CD4-positive, alpha-beta T cell treated with Interleukin-12 subunit alpha and Interleukin-12 subunit beta, for 1 hour (primary cell): ENCODE measurements around the gene ILKAP.
"Not testable (repeated sequence)": the region's sequence is repeated elsewhere in the genome, so short reads cannot be mapped to it uniquely, and the experiment has no call there.

ENCODE experiments used
- DNase-seq: peaks from one replicate; pipeline ENCODE4 v3.0.0-alpha.2; 2020

ILKAP gene

GRCh38 chr2:238187618-238188548 lies 15.6 kb downstream of the ILKAP start:
- no peak for DNase-seq

DNA sequence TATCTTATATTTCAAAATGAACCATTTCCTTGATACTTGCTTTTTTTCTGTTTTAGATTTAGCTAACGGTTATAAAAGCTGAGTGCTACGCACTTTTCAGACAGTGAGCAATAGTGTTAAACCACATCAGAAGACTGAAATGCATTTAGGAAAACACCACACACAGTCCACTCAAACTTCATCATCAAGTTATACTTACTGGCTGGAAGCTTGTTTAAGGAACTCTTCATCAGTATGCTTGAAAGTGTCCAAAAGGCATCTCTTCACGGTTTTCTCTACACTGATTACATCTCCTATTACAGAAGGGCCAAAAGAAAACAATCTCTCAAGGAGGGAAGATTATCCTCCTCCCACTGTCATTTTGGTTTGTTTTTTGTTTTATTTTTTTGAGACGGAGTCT lies 19.7 kb downstream of the ILKAP start:
- DNase-seq, result no peak

- DNase-seq, result no peak
These were observed 21.1 kb downstream of the ILKAP start for GRCh38 chr2:238182362-238182761.

GRCh38 chr2:238180554-238180953 lies 22.9 kb downstream of the ILKAP start:
- no peak for DNase-seq

DNA sequence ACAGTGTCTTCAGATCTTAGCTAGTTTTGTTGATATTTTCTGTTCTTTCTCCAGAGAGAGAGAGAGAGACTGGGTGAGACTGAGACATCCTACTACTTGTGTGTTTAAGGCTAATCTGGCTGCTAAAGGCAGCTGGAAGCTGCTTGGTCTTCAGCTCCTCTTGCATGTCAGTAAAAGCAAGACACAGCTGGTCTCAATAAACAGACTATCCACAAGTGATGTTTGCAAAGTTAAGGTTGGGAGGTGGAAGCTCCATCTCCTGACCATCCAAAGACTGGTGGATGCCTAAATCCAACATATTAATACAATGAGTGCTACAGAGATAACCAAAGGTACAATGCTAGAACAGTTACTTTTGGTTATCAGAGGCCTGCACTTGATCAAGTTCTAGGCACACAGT lies 26.9 kb downstream of the ILKAP start:
- DNase-seq, result no peak

GRCh38 chr2:238174701-238175100 lies 28.8 kb downstream of the ILKAP start:
- DNase-seq, result no peak

- DNase-seq, result no peak
These were observed 29.2 kb downstream of the ILKAP start for GRCh38 chr2:238174291-238174690.

DNA sequence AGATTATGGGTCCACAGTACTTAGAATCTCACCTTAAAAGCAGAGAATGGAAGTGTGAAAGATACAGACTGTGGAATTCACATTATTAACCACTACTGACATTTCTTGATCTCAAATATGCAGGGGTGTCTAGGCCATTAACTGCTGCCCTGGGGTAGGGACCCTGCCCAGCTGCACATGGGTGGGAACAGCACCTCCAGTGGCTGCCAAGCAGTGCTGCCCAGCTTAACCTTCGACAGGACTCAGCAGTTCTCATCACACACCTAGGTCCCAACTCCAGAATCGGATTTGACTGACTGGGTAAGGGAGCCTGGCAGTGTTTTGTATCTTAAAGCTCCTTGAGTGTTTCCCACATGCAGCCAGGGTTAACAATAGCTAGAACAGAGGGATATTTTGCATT lies 29.8 kb downstream of the ILKAP start:
- no peak for DNase-seq

- DNase-seq, result no peak
These were observed 31.1 kb downstream of the ILKAP start for GRCh38 chr2:238172439-238172838.

DNA sequence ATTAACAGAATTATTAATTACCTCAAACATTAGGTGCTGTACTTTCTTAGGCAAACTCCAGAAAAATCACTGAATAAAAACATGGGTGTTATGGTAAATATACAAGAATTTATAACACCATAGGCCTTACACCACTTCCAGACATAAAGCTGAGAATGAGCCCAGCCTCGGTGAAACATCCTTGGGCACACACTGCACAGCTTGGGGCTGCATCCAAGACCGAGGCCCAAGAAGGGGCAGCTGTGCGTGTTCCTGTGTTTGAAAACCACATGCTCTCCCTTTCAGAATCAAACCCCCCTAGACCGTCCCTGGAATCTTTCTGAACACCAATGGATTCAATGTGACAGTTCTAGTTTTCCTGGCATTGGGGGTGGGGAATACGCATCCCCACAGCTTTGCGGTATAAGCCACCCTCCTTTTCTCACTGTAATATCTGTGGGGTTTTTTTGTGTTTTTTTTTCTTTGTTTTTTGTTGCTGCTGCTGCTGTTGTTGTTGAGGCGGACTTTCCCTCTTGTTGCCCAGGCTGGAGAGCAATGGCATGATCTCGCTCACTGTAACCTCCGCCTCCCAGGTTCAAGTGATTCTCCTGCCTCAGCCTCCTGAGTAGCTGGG lies 31.8 kb downstream of the ILKAP start:
- no peak for DNase-seq

DNA sequence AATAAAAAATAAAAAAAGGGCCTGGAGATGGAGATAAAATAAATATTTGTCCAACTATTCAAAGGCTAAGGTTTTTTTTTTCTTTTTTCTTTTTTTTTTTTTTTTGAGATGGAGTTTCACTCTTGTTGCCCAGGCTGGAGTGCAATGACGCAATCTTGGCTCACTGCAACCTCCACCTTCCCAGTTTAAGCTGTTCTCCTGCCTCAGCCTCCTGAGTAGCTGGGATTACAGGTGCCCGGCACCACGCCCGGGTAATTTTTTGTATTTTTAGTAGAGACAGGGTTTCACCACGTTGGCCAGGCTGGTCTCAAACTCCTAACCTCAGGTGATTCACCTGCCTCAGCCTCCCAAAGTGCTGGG lies 32.4 kb downstream of the ILKAP start:
- not testable (repeated sequence) for DNase-seq

DNA sequence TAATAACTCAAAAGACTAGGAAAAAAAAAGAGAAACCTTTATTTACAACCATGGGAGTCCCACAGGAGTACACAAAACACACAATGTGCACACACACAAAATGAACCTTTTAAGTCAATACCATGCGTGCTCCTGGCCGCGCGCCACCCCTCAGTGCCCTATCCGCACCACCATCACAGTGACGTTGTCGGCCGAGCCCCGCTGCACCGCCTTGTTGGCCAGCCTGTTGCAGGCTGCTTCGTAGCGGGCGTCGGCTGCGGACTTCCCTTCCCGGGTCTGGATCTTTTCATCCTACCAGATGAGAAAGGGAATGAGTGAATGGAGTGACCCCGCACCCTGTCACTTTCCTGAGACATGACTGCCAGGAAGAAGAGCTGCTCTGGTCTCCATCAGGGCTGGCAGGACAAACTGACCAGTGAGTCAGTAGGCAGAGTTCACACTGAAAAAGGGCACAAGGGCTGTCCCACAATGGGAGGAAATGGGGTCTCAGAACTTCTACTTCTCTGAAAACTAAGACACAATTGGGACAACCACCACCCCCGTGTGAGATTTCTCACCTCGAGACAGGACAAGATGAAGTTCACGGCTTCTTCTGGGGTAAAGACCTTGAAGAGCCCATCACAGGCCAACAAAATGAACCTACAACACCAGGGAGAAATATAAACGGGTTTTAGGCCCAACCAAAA lies 33.0 kb downstream of the ILKAP start:
- DNase-seq, result no peak

DNA sequence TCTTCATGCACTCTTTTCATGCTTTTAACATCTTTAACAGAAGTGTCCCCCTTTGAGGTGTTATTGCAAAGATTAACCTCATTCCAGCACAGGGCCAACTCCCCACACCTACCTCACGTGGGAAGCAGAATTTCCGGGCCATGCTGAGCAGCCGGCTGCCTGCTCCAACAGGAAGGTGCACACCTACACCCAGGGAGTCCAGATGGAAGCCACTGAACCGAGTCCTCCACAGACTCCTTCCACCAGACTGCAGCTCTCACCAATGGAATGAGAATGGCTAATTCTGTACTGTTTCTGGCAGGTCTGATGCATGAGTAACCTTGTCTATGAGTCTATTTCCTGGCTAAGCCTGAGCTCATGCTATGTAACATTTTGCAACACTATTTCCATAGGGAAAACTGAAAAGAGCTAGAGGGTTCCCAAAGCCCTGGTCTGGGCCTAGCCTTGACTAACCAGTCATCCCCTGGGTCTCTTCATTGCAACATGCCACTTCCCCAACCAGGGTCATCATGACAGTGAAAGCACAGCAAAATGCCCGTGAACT lies 33.7 kb downstream of the ILKAP start:
- no peak for DNase-seq

DNA sequence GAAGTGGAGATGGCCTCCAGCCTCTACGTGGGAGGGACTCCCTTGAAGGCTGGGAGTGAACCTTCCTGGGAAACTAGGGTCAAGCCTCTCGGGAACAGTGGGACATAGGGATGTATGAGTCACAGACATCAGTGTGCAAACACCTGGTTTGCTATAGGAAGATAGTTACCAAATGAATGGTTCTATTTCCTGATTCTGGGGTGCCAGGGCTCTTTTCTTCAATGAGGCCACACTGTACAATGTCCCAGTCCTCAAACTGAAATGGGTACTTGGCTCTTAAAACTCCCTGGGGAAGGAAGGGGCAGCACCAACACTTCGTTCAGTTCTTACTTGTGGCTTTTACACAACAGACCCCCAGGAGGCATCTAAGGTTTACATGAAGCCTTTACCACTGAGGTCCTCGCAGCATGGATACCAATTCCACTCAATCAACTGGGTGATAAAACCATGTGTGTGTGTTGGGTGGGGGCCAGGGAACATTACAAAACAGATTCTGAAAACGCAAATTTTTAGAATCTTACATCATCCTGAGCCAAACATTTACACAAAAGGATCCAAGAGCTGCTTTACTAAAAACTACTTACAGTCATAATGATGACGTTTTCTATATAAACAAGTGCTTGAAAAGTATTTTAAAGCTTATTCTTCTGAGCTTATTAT lies 34.3 kb downstream of the ILKAP start:
- DNase-seq, result no peak

DNA sequence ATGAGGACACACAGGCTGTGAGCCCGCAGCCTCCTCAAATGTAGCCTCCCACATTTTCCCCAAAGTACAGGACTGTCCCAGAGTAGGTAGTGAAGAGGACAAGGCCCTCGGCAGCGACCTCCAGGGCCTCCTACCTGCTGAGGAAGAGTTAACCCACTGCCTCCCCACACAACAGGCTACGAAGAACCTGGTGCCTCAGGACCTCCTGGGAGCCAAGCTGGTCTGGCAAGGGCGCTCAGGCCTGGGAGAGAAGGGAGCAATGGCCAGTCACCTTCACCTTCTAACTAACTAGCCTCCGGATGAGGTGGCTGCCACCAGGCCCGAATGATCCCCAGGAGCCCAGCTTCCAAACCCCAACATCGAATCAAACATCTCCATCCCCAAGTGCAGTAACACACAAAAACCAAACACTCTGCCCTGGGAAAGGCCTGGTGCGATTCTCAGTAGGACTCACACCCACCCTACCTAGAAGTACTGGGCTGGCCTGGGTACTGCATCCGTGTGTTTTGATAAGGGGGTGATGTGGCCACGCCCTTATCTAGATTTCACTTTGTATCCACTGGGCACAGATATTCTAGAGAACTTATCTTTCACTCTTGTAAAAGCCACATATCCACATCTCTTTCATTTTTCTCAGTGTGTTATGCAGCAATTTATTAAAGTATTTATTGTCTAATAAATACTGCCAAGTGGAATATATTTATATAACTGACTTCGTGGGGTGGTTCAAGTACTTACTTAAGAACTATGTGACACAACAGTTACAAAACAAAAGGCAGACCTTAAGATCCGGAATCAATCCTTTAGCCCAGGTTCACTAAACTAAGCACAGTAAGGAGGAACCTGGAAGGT lies 35.1 kb downstream of the ILKAP start:
- no peak for DNase-seq

GRCh38 chr2:238167761-238168160 lies 35.7 kb downstream of the ILKAP start:
- DNase-seq, result no peak

DNA sequence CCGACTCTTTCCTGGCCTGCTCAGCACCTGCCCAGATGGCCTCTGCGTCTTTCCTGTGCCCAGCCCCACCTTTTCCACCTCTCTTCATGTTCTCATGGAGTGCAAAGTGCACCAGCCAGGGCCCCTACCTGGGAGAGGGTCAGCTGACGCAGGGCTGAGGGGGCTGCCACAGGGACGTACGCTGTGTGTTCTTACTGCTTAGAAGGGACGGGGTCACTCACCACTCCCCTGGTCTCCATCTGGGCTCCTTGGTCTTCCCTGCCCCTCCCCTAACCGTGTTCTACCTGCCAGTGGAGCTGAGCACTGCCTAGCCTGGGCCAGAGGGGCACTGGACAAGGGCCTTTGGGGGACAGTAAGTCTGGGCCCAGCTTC lies 36.2 kb downstream of the ILKAP start:
- DNase-seq, result no peak

GRCh38 chr2:238166391-238167343 lies 36.8 kb downstream of the ILKAP start:
- DNase-seq, result no peak

DNA sequence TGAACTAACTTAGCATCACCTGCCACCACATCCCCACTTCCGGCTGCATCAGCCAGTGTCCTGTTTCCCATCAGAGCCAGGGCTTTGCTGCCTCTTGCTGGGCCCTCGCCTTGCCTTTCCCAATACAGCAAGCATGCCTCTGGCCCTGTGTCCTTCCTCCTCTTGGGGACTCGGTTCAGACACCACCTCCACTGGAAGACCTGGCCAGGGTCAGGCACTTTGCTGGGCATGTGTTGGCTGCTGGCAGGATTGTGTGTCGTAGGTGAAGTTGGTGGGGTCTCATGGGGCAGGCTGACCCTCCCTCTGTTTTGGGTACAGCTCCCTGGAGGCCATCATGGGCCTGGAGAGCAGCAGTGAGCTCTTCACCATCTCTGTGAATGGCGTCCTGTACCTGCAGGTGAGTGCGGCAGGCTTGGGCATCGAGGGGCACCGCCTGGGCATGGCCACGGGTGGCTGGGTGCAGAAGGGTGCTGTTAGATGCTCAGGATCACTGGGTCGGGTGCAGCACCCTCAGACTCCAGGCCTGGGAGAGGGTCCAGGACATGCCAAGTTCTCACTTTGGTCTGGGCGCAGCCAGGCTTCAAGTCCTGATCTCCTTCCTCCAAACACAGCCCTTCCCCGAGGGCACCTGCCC lies 38.1 kb downstream of the ILKAP start:
- DNase-seq, result no peak

GRCh38 chr2:238164906-238165287 lies 38.6 kb downstream of the ILKAP start:
- no peak for DNase-seq
